ENCODE results near the gene ABHD4.
"Not testable (repeated sequence)": the region's sequence is repeated elsewhere in the genome, so short reads cannot be mapped to it uniquely, and the experiment has no call there.

Gene ABHD4

GRCh38 chr14:22593189-22593588, 4.9 kb upstream of the ABHD4 start:
- DNase-seq: no peak

- no peak for DNase-seq
Measured at GRCh38 chr14:22593601-22594000, 4.5 kb upstream of the ABHD4 start.

GRCh38 chr14:22594156-22594716, 3.9 kb upstream of the ABHD4 start:
- no peak for DNase-seq

DNA sequence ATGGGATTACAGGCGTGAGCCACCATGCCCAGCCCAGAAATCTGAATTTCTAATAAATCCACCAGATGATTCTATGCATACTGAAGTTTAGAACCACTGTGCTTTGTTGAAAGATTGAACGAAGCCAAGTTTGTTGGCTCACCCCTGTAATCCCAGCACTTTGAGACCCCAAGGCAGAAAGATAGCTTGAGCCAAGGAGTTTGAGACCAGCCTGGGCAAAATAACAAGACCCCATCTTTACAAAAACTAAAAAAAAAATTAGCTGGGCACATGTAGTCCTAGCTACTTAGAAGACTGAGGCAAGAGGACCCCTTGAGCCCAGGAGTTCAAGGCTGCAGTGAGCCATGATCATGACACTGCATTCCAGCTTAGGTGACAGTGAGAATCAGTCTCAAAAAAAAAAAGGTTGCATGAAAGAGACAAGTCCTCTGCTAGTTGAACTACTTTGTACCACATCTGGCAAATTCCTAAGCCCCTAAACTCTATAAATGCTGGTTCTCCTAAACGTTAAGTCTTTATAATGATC, 1.7 kb upstream of the ABHD4 start:
- DNase-seq: no peak

DNA sequence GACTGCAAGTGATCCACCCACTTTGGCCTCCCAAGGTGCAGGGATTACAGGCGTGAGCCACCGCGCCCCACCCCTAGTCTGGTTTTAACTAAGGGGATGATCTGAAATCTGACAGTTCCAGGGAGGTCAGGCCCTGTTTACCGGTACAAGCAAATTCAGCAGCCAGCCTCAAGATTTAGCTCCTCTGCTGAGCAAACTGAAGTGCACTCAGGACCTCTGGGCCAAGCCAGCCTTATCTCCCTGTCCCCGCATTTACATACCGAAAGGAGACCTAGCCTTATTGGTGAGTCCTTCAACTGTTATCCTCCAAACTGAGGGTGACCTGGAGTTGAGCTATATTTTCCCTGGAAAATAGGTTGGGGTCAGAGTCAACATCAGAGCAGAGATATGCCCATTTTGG, 835 bp upstream of the ABHD4 start:
- DNase-seq: no peak

DNA sequence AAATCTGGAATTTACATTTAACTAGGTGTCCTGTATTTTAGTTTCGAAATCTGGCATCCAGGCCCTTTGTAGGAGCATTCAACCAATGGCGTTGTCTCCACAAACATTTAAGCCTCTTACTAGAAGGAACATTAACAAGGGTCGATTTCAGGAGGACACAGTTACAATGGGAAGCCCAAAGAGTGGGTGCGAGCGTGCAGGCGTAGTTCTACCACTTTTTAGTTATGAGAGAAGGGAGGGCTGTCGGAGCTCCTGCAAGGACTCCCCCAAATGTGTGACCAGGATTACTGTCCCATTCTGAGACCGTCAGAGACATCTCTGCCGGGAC, 365 bp upstream of the ABHD4 start:
- DNase-seq: no peak

DNA sequence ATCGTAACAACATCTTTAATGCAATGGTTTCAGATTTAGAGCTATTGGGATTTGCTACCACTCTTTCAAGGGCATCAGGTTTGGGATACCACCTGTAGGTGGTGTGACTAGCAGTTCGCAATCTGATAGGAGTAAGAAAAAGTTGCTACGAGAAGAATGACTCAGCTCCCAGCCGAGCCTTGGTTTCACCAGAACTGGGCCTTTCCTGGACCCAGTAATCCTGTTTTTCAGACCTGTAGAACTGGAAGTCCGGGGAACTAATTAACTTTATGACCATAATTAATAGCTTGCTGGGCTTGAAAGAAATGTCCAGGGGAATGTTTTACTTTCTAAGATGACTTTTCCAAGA, 770 bp downstream of the ABHD4 start:
- no peak for DNase-seq

DNA sequence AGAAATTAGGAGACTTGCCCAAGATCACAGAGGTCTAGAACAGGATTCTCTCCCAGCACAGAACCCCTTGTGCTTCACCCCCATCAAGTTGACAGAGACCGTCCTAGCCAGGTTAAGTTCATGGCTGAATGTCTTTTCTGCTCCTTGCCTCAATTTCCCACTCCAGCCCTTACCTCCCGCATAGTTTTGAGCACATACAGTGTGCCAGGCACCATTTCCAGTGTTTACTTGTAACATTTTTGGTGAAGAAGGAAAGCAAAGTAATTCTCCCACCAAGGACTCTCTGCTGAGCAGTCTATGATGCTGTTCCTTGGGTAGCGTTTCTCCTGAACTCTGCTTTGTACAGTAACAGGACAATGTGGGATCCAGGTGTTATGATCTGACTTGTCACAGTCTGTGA, 1.2 kb downstream of the ABHD4 start:
- no peak for DNase-seq

DNA sequence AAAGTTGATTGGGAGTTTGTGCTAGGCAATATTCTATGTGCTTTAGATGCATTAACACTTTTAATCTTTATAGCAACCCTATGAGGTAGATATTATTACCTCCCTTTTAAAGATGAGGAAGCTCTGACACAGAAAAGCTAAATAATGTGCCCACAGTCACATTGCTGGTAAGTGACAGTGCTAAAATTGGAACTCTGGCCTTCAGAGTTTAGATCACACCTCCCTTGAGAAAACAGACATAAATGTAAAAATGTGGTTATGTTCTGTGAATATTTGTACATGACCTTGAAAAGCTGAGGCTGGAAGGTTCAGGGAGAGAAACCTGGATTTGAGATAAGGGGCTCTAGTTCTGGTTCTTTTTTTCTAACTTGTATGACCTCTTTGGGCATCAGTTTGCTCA, 1.9 kb downstream of the ABHD4 start:
- DNase-seq: no peak

DNA sequence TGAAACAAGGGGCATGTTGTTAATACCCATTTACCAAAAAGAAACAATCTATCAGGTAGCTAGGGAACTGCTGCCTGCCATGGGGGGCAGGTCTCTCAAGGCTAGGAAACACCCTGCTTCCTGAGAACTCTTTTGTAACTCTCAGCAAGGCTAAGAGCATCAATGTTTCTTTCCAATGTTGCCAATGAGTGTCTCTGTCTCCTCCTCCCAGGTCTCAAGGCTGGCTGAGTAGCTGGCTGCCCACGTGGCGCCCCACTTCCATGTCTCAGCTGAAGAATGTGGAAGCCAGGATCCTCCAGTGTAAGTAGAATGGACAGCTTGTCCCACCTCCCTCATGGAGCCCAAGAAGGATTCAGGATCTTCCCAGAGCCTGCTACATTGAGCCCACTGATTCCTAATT, 3.4 kb downstream of the ABHD4 start:
- DNase-seq: no peak

- DNase-seq: no peak
Measured at GRCh38 chr14:22601996-22602395, 3.9 kb downstream of the ABHD4 start.

- DNase-seq: no peak
Measured at GRCh38 chr14:22602862-22603261, 4.8 kb downstream of the ABHD4 start.

DNA sequence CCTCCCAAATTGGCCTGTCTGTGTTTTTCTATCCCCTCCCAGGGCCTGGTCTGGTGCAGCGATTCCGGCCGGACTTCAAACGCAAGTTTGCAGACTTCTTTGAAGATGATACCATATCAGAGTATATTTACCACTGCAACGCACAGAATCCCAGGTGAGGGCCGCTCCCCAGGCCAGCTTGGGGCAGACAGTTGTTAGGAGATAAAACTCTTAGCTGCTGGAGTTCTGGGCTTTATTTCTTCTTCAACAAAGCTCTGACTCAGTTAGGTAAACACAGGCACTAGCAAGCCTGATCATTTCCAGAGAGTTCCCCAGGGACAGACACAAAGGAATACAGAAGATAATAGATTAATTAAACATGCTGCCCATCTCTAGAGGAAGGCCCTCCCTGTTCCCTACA, 8.3 kb downstream of the ABHD4 start:
- DNase-seq: peak; percentile 48 to 65

GRCh38 chr14:22607291-22607690, 9.2 kb downstream of the ABHD4 start:
- no peak for DNase-seq

DNA sequence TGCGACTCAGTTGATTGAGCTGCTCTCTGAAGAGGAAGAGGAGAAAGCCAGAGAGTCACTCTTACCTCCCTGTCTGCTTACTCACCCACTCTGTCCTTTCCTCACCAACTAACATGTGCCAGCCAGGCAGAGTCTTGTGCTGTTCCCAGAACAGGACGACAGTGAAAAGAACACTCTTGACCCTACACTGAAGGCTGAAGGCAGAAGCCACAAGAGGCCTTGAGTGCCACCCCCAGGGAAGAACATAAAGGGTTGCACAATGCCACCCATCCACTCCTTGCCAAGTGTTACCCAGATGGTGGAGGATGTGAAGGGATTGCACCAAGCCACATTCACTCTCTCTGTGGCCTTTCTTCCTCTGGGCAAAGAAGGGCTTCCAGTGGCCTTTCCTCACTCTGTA, 12.8 kb downstream of the ABHD4 start:
- no peak for DNase-seq

GRCh38 chr14:22613106-22613695, 15.1 kb downstream of the ABHD4 start:
- DNase-seq: no peak

- DNase-seq: no peak
Measured at GRCh38 chr14:22613736-22614239, 15.7 kb downstream of the ABHD4 start.

- no peak for DNase-seq
Measured at GRCh38 chr14:22614240-22614799, 16.2 kb downstream of the ABHD4 start.

DNA sequence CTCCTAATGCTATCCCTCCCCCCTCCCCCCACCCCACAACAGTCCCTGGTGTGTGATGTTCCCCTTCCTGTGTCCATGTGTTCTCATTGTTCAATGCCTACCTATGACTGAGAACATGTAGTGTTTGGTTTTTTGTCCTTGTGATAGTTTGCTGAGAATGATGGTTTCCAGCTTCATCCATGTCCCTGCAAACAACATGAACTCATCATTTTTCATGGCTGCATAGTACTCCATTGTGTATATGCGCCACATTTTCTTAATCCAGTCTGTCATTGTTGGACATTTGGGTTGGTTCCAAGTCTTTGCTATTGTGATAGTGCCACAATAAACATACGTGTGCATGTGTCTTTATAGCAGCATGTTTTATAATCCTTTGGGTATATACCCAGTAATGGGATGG, 17.7 kb downstream of the ABHD4 start:
- not testable (repeated sequence) for DNase-seq

- DNase-seq: no peak
Measured at GRCh38 chr14:22622255-22622654, 24.2 kb downstream of the ABHD4 start.

DNA sequence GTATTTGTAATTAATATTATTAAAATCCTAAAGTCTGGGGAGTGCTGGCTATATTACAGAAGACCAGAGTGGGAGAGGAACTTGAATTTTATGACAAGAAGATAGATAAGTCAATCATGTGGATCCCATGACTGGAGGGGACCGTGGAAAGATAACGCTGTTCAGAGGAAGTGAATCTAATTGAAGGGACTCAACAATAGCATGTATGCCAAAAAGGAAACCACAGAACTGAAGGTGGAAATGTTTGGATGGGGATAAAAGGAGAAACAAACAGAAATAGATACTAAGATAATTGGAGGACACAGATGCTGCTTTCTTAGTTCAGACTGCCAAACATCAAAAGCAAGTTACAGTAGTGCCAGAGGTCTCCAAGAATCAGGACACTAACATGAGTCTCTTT, 24.9 kb downstream of the ABHD4 start:
- DNase-seq: no peak

- no peak for DNase-seq
Measured at GRCh38 chr14:22626590-22626989, 28.5 kb downstream of the ABHD4 start.

DNA sequence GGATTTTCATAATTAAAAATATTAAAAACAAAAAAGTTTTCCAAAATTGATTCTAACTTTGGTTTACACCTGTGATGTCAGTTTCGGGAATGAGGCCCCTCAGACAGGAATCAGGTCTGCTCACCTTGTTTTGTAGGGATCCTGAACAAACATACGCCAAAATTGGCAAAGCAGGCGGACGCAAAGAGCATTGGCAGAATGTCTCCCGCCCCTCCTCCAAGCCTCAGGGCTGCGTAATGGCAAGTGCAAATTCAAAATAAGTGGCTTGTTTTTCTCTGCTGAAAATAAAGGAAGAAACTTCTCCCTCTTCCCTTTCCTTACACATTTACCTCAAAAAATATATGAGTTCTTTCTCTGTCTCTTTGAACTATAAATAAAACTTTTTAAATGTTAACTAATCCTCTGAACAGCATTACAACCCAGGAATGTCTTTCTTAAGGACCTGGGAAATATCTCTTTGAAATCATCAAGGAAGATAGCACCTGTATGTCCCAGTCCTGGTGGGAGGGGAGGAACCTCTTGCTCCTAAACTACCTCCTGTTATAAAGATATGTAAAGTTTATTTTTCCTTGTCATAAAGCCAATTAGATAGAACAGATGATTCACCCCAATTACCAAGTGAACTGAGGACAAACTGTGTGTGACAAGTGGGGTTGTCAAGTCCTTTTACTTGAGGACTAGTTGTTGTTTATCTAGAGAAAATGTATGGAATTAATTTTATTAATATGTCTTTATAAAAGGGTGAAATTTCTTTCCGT, 29.6 kb downstream of the ABHD4 start:
- no peak for DNase-seq

DNA sequence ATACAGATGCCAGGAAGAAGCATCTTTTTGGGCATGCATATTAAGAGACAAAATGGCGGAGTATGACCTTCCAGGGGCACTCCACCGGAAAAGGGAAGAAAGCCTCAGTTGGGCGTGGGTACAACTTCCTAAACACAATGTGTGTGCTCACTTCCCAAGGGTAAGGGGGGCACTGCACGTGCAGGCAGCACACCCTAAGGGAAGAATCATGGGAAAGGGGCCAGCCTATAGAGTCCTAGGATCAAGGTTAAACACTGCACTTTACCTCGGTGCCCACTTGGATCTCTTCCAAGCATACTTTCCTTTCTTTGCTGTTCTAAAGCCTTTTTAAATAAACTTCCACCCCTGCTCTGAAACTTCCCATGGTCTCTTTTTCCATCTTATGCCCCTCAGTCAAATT, 31.3 kb downstream of the ABHD4 start:
- no peak for DNase-seq

All from NCI-H1930 (cell line).